ENCODE data around the gene SF3A2. TPM values are rescaled to one million over a fixed set of nuclear protein-coding genes. Genes with fewer than 3 reads are reported as not detected.

The SF3A2 gene
- total RNA-seq, 5 donors from 2014 or later (not counting 1 experiment from before 2014, with no cell fraction given), result 130 to 172 (median 161) TPM

- no peak for DNase-seq
- H3K27me3 Mint-ChIP-seq, result no peaks in the 10 kb centered on the region
- Histone ChIP-seq H3K27ac (ENCODE audit: low read length) (no peak overlapping the region), H3K36me3 (ENCODE audit: control insufficient read depth in 2 of 2, extremely low read depth in 1 of 2, insufficient read depth in 1 of 2, low read length in 1 of 2) (peaks cover 17 to 26% of the 10 kb centered on the region in 2 donors), H3K9me3 (no peaks in the 10 kb centered on the region), H3K4me1 (ENCODE audit: control insufficient read depth in 1 of 2, extremely low read depth in 1 of 2, insufficient read depth in 2 of 2, low read length in 2 of 2) (no peaks in the 10 kb centered on the region), H3K4me3 (ENCODE audit: control insufficient read depth in 1 of 2, extremely low read depth in 1 of 2, low read length in 1 of 2) (no peak overlapping the region), H3K27me3 (replicated peaks in 1 of 2; ENCODE audit: control insufficient read depth in 2 of 2, extremely low read depth in 1 of 2, insufficient read depth in 2 of 2, low read length in 1 of 2) (no peaks in the 10 kb centered on the region)
- no peak overlapping the region for H3K4me3 Mint-ChIP-seq
- no peak overlapping the region for H3K27ac Mint-ChIP-seq
- 90% methylated on average over 14 of the region's 15 CpGs for WGBS (ENCODE audit: insufficient coverage)
- ChIA-PET POLR2A (no interaction called here), CTCF (no interaction called here)
- H3K36me3 Mint-ChIP-seq, result peaks cover 10% of the 10 kb centered on the region
- ATAC-seq (replicated peaks in 1 of 4), result no peak
- no peaks in the 10 kb centered on the region for H3K9me3 Mint-ChIP-seq
- H3K4me1 Mint-ChIP-seq, result peaks cover 0 to 5% (median 4%) of the 10 kb centered on the region in 3 donors
Measured at GRCh38 chr19:2202366-2202765, 34.3 kb upstream of the SF3A2 start.

GRCh38 chr19:2207008-2207407 is 29.6 kb upstream of the SF3A2 start:
- H3K27ac ChIP-seq (ENCODE audit: low read length), result no peak overlapping the region
- ATAC-seq (replicated peaks in 1 of 4), result no peak
- H3K4me1 ChIP-seq (ENCODE audit: control insufficient read depth in 1 of 2, extremely low read depth in 1 of 2, insufficient read depth in 2 of 2, low read length in 2 of 2), result peaks cover 0 to 3% of the 10 kb centered on the region in 2 experiments
- H3K9me3 ChIP-seq, result no peaks in the 10 kb centered on the region
- H3K4me3 ChIP-seq (ENCODE audit: control insufficient read depth in 1 of 2, extremely low read depth in 1 of 2, low read length in 1 of 2), result no peak overlapping the region
- H3K27ac Mint-ChIP-seq, result no peak overlapping the region
- H3K9me3 Mint-ChIP-seq, result no peaks in the 10 kb centered on the region
- H3K27me3 ChIP-seq (replicated peaks in 1 of 2; ENCODE audit: control insufficient read depth in 2 of 2, extremely low read depth in 1 of 2, insufficient read depth in 2 of 2, low read length in 1 of 2), result no peaks in the 10 kb centered on the region
- H3K27me3 Mint-ChIP-seq, result no peaks in the 10 kb centered on the region
- ChIA-PET CTCF (interaction anchor here in 1 of 2 donors (0.6 kb wide), 1 partner anchor 49 kb away, joined by 4 read pairs; no protein-coding TSS in a partner anchor), POLR2A (no interaction called here)
- peaks cover 14% of the 10 kb centered on the region for H3K36me3 Mint-ChIP-seq
- H3K36me3 ChIP-seq (ENCODE audit: control insufficient read depth in 2 of 2, extremely low read depth in 1 of 2, insufficient read depth in 1 of 2, low read length in 1 of 2), result peaks cover 16 to 60% of the 10 kb centered on the region in 2 donors
- H3K4me3 Mint-ChIP-seq, result no peak overlapping the region
- H3K4me1 Mint-ChIP-seq, result no peaks in the 10 kb centered on the region
- 98% methylated on average over 8 of the region's 15 CpGs for WGBS (ENCODE audit: insufficient coverage)
- no peak for DNase-seq

GRCh38 chr19:2207991-2208860 is 28.4 kb upstream of the SF3A2 start:
- H3K36me3 Mint-ChIP-seq, result peaks cover 16% of the 10 kb centered on the region
- Histone ChIP-seq H3K9me3 (no peaks in the 10 kb centered on the region), H3K27me3 (replicated peaks in 1 of 2; ENCODE audit: control insufficient read depth in 2 of 2, extremely low read depth in 1 of 2, insufficient read depth in 2 of 2, low read length in 1 of 2) (no peaks in the 10 kb centered on the region), H3K4me3 (ENCODE audit: control insufficient read depth in 1 of 2, extremely low read depth in 1 of 2, low read length in 1 of 2) (no peak overlapping the region), H3K4me1 (ENCODE audit: control insufficient read depth in 1 of 2, extremely low read depth in 1 of 2, insufficient read depth in 2 of 2, low read length in 2 of 2) (peaks cover 0 to 3% of the 10 kb centered on the region in 2 experiments), H3K36me3 (ENCODE audit: control insufficient read depth in 2 of 2, extremely low read depth in 1 of 2, insufficient read depth in 1 of 2, low read length in 1 of 2) (peaks cover 14 to 69% of the 10 kb centered on the region in 2 donors), H3K27ac (ENCODE audit: low read length) (no peak overlapping the region)
- 97% methylated on average over 10 of the region's 36 CpGs for WGBS (ENCODE audit: insufficient coverage)
- H3K27ac Mint-ChIP-seq, result no peak overlapping the region
- no peak overlapping the region for H3K4me3 Mint-ChIP-seq
- H3K27me3 Mint-ChIP-seq, result no peaks in the 10 kb centered on the region
- POLR2A ChIA-PET, result no interaction called here
- CTCF ChIA-PET, result no interaction called here
- DNase-seq, result peak in 5 of 35 experiments; percentile 13 to 38 (median 23)
- no peaks in the 10 kb centered on the region for H3K9me3 Mint-ChIP-seq
- ATAC-seq (replicated peaks in 1 of 4), result peak in 2 of 4 experiments; percentile 46 to 62
- no peaks in the 10 kb centered on the region for H3K4me1 Mint-ChIP-seq

GRCh38 chr19:2208975-2209374 is 27.6 kb upstream of the SF3A2 start:
- Mint-ChIP-seq H3K27me3 (no peaks in the 10 kb centered on the region), H3K27ac (no peak overlapping the region), H3K4me3 (no peak overlapping the region), H3K4me1 (no peaks in the 10 kb centered on the region), H3K36me3 (peaks cover 19% of the 10 kb centered on the region), H3K9me3 (no peaks in the 10 kb centered on the region)
- peaks cover 14 to 67% of the 10 kb centered on the region in 2 donors for H3K36me3 ChIP-seq (ENCODE audit: control insufficient read depth in 2 of 2, extremely low read depth in 1 of 2, insufficient read depth in 1 of 2, low read length in 1 of 2)
- H3K27me3 ChIP-seq (replicated peaks in 1 of 2; ENCODE audit: control insufficient read depth in 2 of 2, extremely low read depth in 1 of 2, insufficient read depth in 2 of 2, low read length in 1 of 2), result no peaks in the 10 kb centered on the region
- no peak overlapping the region for H3K4me3 ChIP-seq (ENCODE audit: control insufficient read depth in 1 of 2, extremely low read depth in 1 of 2, low read length in 1 of 2)
- ChIA-PET CTCF (no interaction called here), POLR2A (interaction anchor here in 1 of 2 donors (0.7 kb wide), 1 partner anchor 207 kb away, joined by 7 read pairs; no protein-coding TSS in a partner anchor)
- no peak overlapping the region for H3K27ac ChIP-seq (ENCODE audit: low read length)
- WGBS (ENCODE audit: insufficient coverage), result 94% methylated on average over 9 of the region's 10 CpGs
- ATAC-seq (replicated peaks in 1 of 4) (no peak), DNase-seq (no peak)
- peaks cover 0 to 3% of the 10 kb centered on the region in 2 experiments for H3K4me1 ChIP-seq (ENCODE audit: control insufficient read depth in 1 of 2, extremely low read depth in 1 of 2, insufficient read depth in 2 of 2, low read length in 2 of 2)
- no peaks in the 10 kb centered on the region for H3K9me3 ChIP-seq

GRCh38 chr19:2209408-2209807 is 27.2 kb upstream of the SF3A2 start:
- Histone ChIP-seq H3K36me3 (ENCODE audit: control insufficient read depth in 2 of 2, extremely low read depth in 1 of 2, insufficient read depth in 1 of 2, low read length in 1 of 2) (peaks cover 14 to 71% of the 10 kb centered on the region in 2 donors), H3K9me3 (no peaks in the 10 kb centered on the region), H3K4me1 (ENCODE audit: control insufficient read depth in 1 of 2, extremely low read depth in 1 of 2, insufficient read depth in 2 of 2, low read length in 2 of 2) (peaks cover 0 to 4% of the 10 kb centered on the region in 2 experiments), H3K27me3 (replicated peaks in 1 of 2; ENCODE audit: control insufficient read depth in 2 of 2, extremely low read depth in 1 of 2, insufficient read depth in 2 of 2, low read length in 1 of 2) (no peaks in the 10 kb centered on the region), H3K27ac (ENCODE audit: low read length) (no peak overlapping the region), H3K4me3 (ENCODE audit: control insufficient read depth in 1 of 2, extremely low read depth in 1 of 2, low read length in 1 of 2) (no peak overlapping the region)
- WGBS (ENCODE audit: insufficient coverage), result 97% methylated on average over 9 of the region's 17 CpGs
- POLR2A ChIA-PET, result interaction anchor here in 1 of 2 donors (0.7 kb wide), 1 partner anchor 207 kb away, joined by 7 read pairs; no protein-coding TSS in a partner anchor
- ATAC-seq (replicated peaks in 1 of 4), result no peak
- CTCF ChIA-PET, result no interaction called here
- no peaks in the 10 kb centered on the region for H3K9me3 Mint-ChIP-seq
- peaks cover 15% of the 10 kb centered on the region for H3K36me3 Mint-ChIP-seq
- no peaks in the 10 kb centered on the region for H3K4me1 Mint-ChIP-seq
- no peaks in the 10 kb centered on the region for H3K27me3 Mint-ChIP-seq
- H3K27ac Mint-ChIP-seq, result no peak overlapping the region
- DNase-seq, result no peak
- H3K4me3 Mint-ChIP-seq, result no peak overlapping the region

GRCh38 chr19:2210206-2210605 is 26.4 kb upstream of the SF3A2 start:
- H3K27ac ChIP-seq (ENCODE audit: low read length), result no peak overlapping the region
- Mint-ChIP-seq H3K9me3 (no peaks in the 10 kb centered on the region), H3K27ac (no peak overlapping the region), H3K4me1 (peaks cover 4 to 7% (median 5%) of the 10 kb centered on the region in 3 donors), H3K4me3 (no peak overlapping the region), H3K36me3 (peaks cover 15% of the 10 kb centered on the region), H3K27me3 (no peaks in the 10 kb centered on the region)
- 95% methylated on average over 21 of the region's 21 CpGs for whole genome bisulfite sequencing (ENCODE audit: insufficient coverage)
- H3K4me1 ChIP-seq (ENCODE audit: control insufficient read depth in 1 of 2, extremely low read depth in 1 of 2, insufficient read depth in 2 of 2, low read length in 2 of 2), result peaks cover 0 to 12% of the 10 kb centered on the region in 2 experiments
- no peak for ATAC-seq (replicated peaks in 1 of 4)
- H3K9me3 ChIP-seq, result no peaks in the 10 kb centered on the region
- H3K4me3 ChIP-seq (ENCODE audit: control insufficient read depth in 1 of 2, extremely low read depth in 1 of 2, low read length in 1 of 2), result no peak overlapping the region
- no peak for DNase-seq
- no peaks in the 10 kb centered on the region for H3K27me3 ChIP-seq (replicated peaks in 1 of 2; ENCODE audit: control insufficient read depth in 2 of 2, extremely low read depth in 1 of 2, insufficient read depth in 2 of 2, low read length in 1 of 2)
- POLR2A ChIA-PET, result no interaction called here
- H3K36me3 ChIP-seq (ENCODE audit: control insufficient read depth in 2 of 2, extremely low read depth in 1 of 2, insufficient read depth in 1 of 2, low read length in 1 of 2), result peaks cover 14 to 76% of the 10 kb centered on the region in 2 donors
- CTCF ChIA-PET, result no interaction called here

Measured in T-cell (primary cell).